ENCODE measurements around the gene DNM3. TPM values are rescaled to one million over a fixed set of nuclear protein-coding genes. Genes with fewer than 3 reads are reported as not detected.

Gene DNM3
- total and polyA plus RNA-seq, 2 of the 8 experiments (the other 6 are each of a cell fraction or from before 2014, with no cell fraction given): 2.0 to 8.5 TPM

DNA sequence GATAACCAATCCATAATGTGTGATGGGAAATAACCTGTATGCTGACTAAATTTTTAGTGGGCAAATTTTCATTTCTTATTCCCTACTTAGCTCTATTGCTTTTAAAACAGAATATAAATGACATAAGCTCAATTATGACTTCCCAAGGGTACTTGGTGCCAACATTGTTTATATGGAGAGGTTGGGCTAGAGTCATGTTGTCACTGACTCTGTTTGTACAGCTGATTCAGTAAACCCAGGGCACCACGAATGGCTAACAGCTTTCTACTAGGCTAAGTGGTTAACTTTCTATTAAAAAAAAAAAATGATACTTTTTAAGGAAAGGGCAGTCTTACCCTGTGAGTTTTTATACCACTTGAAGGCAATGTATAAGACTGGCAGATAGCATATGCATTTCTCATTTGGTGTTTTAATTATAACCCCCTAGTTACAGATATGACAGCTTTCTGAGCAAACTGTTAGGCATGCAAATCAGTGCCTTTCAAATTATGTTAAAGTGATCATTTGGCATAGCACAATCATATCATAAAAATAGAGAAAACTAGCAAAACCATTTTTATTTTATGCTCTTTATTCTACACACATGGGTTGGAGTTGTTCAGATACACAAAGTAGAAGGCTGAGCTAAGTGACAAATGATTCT is 147.1 kb downstream of the DNM3 start:
- Histone ChIP-seq H3K27me3 (replicated peaks in 1 of 4; ENCODE audit: control insufficient read depth in 3 of 4, extremely low read depth in 1 of 4, insufficient read depth in 3 of 4, low read length in 3 of 4) (no peaks in the 10 kb centered on the region), H4K8ac (ENCODE audit: extremely low read depth, insufficient read depth, low read length) (no peak overlapping the region), H3K9me3 (ENCODE audit: insufficient read depth in 2 of 2, low read depth in 1 of 2, low read length in 1 of 2) (no peaks in the 10 kb centered on the region), H3K18ac (ENCODE audit: extremely low read depth, low read length) (no peak overlapping the region), H2AFZ (ENCODE audit: low read length) (no peak overlapping the region), H3K4me1 (replicated peaks in 1 of 4; ENCODE audit: control insufficient read depth in 3 of 4, insufficient read depth in 4 of 4, low read length in 3 of 4) (no peaks in the 10 kb centered on the region), H3K23ac (ENCODE audit: insufficient read length) (no peak overlapping the region), H2BK20ac (ENCODE audit: low read length) (no peak overlapping the region), H2BK120ac (replicated peaks; ENCODE audit: low read depth, low read length) (no peak overlapping the region), H3K9ac (replicated peaks in 1 of 4; ENCODE audit: extremely low read depth in 1 of 4, low read depth in 3 of 4, low read length in 3 of 4) (no peak overlapping the region), H3K79me1 (ENCODE audit: low read depth, low read length) (no peaks in the 10 kb centered on the region), H3K4me3 (ENCODE audit: extremely low read depth in 1 of 4, insufficient read depth in 2 of 4, low read depth in 3 of 4, low read length in 4 of 4) (no peak overlapping the region), H3K79me2 (ENCODE audit: control insufficient read depth in 1 of 2, insufficient read depth in 2 of 2, low read length in 2 of 2) (no peaks in the 10 kb centered on the region), H3K4me2 (ENCODE audit: insufficient read depth in 1 of 2, low read depth in 2 of 2, low read length in 2 of 2) (no peak overlapping the region), H3K56ac (replicated peaks; ENCODE audit: insufficient read length, low read depth, low read length) (no peak overlapping the region), H2BK12ac (ENCODE audit: low read depth, low read length) (no peak overlapping the region), H4K5ac (ENCODE audit: insufficient read length, low read depth, low read length) (no peak overlapping the region), H3K14ac (ENCODE audit: insufficient read length) (no peak overlapping the region), H3K27ac (ENCODE audit: low read depth, low read length) (no peak overlapping the region), H4K20me1 (replicated peaks in 1 of 2; ENCODE audit: control insufficient read depth in 1 of 2, insufficient read depth in 2 of 2, low read length in 2 of 2) (no peaks in the 10 kb centered on the region), H3K4ac (replicated peaks; ENCODE audit: insufficient read length, low read depth, low read length) (no peak overlapping the region), H2BK15ac (ENCODE audit: low read length) (no peak overlapping the region), H3K23me2 (ENCODE audit: low read depth, low read length) (no peaks in the 10 kb centered on the region), H3K36me3 (ENCODE audit: control insufficient read depth in 2 of 4, insufficient read depth in 4 of 4, low read length in 3 of 4) (no peaks in the 10 kb centered on the region), H2BK5ac (ENCODE audit: low read depth, low read length) (no peak overlapping the region), H2AK5ac (ENCODE audit: low read depth, low read length) (no peak overlapping the region), H4K91ac (replicated peaks; ENCODE audit: insufficient read length, low read length) (no peak overlapping the region)
- no peak for FAIRE-seq
- 83% methylated on average over 1 of the region's 1 CpG; no CpG with 5 or more reads in 1 of the 2 experiments for WGBS, 2 experiments (ENCODE audit: extremely low coverage in 1 of 2, insufficient coverage in 1 of 2, insufficient read length in 1 of 2, insufficient replicate concordance in 2 of 2, low coverage in 1 of 2, low lambda C conversion rate in 2 of 2, missing lambda C conversion rate in 1 of 2)
- DNase-seq (ENCODE audit: low read depth in 1 of 2, low spot score in 2 of 2): no peak
- CTCF ChIA-PET (ENCODE audit: partially characterized antibody): interaction anchor here (0.6 to 17.3 kb wide), 9 partner anchors 8 to 472 kb away, joined by 3 to 694 read pairs (median 3); no protein-coding TSS in a partner anchor
- POLR2A ChIA-PET (ENCODE audit: partially characterized antibody): no interaction called here
- no peak for TF ChIP-seq YY1 (IDR thresholded peaks at IDR 0.05; ENCODE audit: low read depth, low read length)
- TF ChIP-seq FOSL1 (IDR thresholded peaks at IDR 0.05; ENCODE audit: insufficient read depth, low read depth, low read length): no peak
- no peak for TF ChIP-seq TBP (IDR thresholded peaks at IDR 0.05; ENCODE audit: low read depth, low read length)
- no peak for TF ChIP-seq GABPA (IDR thresholded peaks at IDR 0.05; ENCODE audit: borderline replicate concordance, insufficient read depth, low read length)
- TF ChIP-seq KDM4A (IDR thresholded peaks at IDR 0.05; ENCODE audit: low read depth, low read length, severe bottlenecking): no peak
- no peak for TF ChIP-seq JUN (IDR thresholded peaks at IDR 0.05; ENCODE audit: low read depth, low read length)
- TF ChIP-seq SIN3A (conservative IDR thresholded peaks at IDR 0.05 in 1 of 2, IDR thresholded peaks at IDR 0.05 in 1 of 2; ENCODE audit: low read depth in 1 of 2, low read length in 2 of 2): no peak
- TF ChIP-seq BACH1 (IDR thresholded peaks at IDR 0.05; ENCODE audit: low read length): no peak
- TF ChIP-seq SUZ12 (IDR thresholded peaks at IDR 0.05; ENCODE audit: low read length): no peak
- no peak for TF ChIP-seq BCL11A (IDR thresholded peaks at IDR 0.05; ENCODE audit: low read depth in 2 of 2, low read length in 2 of 2)
- TF ChIP-seq MAFK (IDR thresholded peaks at IDR 0.05; ENCODE audit: low read depth, low read length): no peak
- no peak for TF ChIP-seq CREB1 (IDR thresholded peaks at IDR 0.05)
- no peak for TF ChIP-seq SP2 (IDR thresholded peaks at IDR 0.05; ENCODE audit: low read length)
- TF ChIP-seq RNF2 (IDR thresholded peaks at IDR 0.05; ENCODE audit: borderline replicate concordance, low read depth, low read length, missing control alignments, poor library complexity, severe bottlenecking): no peak

All from H1 (cell line).